NT2/D1 (cell line): Measurements from ENCODE around the gene PARD3.
"Not testable (repeated sequence)": the region's sequence is repeated elsewhere in the genome, so short reads cannot be mapped to it uniquely, and the experiment has no call there.

Source experiments
- DNase-seq: peaks from one replicate; pipeline ENCODE4 v3.0.0-alpha.2; 2011; ENCODE audit warnings: low read depth, low spot score
- H3K27me3 ChIP-seq: 2 replicates; pipeline ENCODE4 v1.6.0; 2011; ENCODE audit warnings: mild to moderate bottlenecking; ENCODE audit not compliant: insufficient read length, insufficient read depth
- H3K36me3 ChIP-seq: 2 replicates; pipeline ENCODE4 v1.6.1; 2011; ENCODE audit warnings: mild to moderate bottlenecking, low read length, mixed read lengths; ENCODE audit not compliant: insufficient read depth, insufficient read length
- H3K4me1 ChIP-seq: 2 replicates; pipeline ENCODE4 v1.5.1; 2011; ENCODE audit not compliant: insufficient read depth, insufficient read length
- H3K4me3 ChIP-seq: 2 replicates; pipeline ENCODE4 v1.5.1; 2011; ENCODE audit warnings: low read depth; ENCODE audit not compliant: insufficient read length
- H3K9ac ChIP-seq: 2 replicates; pipeline ENCODE4 v1.6.0; 2011; ENCODE audit warnings: low read depth; ENCODE audit not compliant: insufficient read length
- H3K9me3 ChIP-seq: 2 replicates; pipeline ENCODE4 v1.5.1; 2011; ENCODE audit warnings: mild to moderate bottlenecking, low read length; ENCODE audit not compliant: insufficient read depth
- SUZ12 ChIP-seq: IDR thresholded peaks from 2 replicates; pipeline ENCODE4 v1.6.1; 2011; ENCODE audit not compliant: insufficient read length, insufficient read depth; ENCODE audit errors: extremely low read depth
- YY1 ChIP-seq: IDR thresholded peaks from 2 replicates; pipeline ENCODE4 v1.6.1; 2011; ENCODE audit not compliant: insufficient read length, insufficient read depth
- ZNF274 ChIP-seq: IDR thresholded peaks from 2 replicates; pipeline ENCODE4 v1.6.1; 2011; ENCODE audit warnings: mild to moderate bottlenecking, low read depth, low read length

The PARD3 gene

GRCh38 chr10:34272316-34272715 is 542.8 kb downstream of the PARD3 start:
- Histone ChIP-seq H3K4me1 (no peaks in the 10 kb centered on the region), H3K9me3 (no peaks in the 10 kb centered on the region), H3K9ac (no peak overlapping the region), H3K27me3 (no peaks in the 10 kb centered on the region), H3K4me3 (no peak overlapping the region), H3K36me3 (no peaks in the 10 kb centered on the region)
- DNase-seq = no peak
- TF ChIP-seq SUZ12 (no peak), ZNF274 (no peak), YY1 (no peak)

- H3K36me3 ChIP-seq, H3K9ac ChIP-seq, H3K4me1 ChIP-seq, DNase-seq, H3K4me3 ChIP-seq, H3K27me3 ChIP-seq, H3K9me3 ChIP-seq: not testable (repeated sequence)
Observed at GRCh38 chr10:34268410-34268809, 546.7 kb downstream of the PARD3 start.

GRCh38 chr10:34262985-34263384 is 552.1 kb downstream of the PARD3 start:
- H3K36me3 ChIP-seq = no peaks in the 10 kb centered on the region
- H3K4me3 ChIP-seq = no peak overlapping the region
- no peak for DNase-seq
- H3K27me3 ChIP-seq = no peaks in the 10 kb centered on the region
- no peaks in the 10 kb centered on the region for H3K9me3 ChIP-seq
- no peak overlapping the region for H3K9ac ChIP-seq
- TF ChIP-seq YY1 (no peak), SUZ12 (no peak), ZNF274 (no peak)
- H3K4me1 ChIP-seq = no peaks in the 10 kb centered on the region

- no peaks in the 10 kb centered on the region for H3K4me1 ChIP-seq
Observed at GRCh38 chr10:34260904-34261303, 554.2 kb downstream of the PARD3 start.

GRCh38 chr10:34256216-34256615 is 558.9 kb downstream of the PARD3 start:
- Histone ChIP-seq H3K36me3 (no peaks in the 10 kb centered on the region), H3K4me1 (no peaks in the 10 kb centered on the region)
- TF ChIP-seq ZNF274 = no peak
- no peak for TF ChIP-seq YY1
- TF ChIP-seq SUZ12 = no peak

More at GRCh38 chr10:34260904-34261303, 554.2 kb downstream of the PARD3 start:
- no peaks in the 10 kb centered on the region for H3K27me3 ChIP-seq
- no peaks in the 10 kb centered on the region for H3K9me3 ChIP-seq
- no peak overlapping the region for H3K9ac ChIP-seq
- TF ChIP-seq ZNF274 = no peak
- TF ChIP-seq YY1 = no peak
- no peaks in the 10 kb centered on the region for H3K36me3 ChIP-seq
- DNase-seq = no peak
- no peak overlapping the region for H3K4me3 ChIP-seq

GRCh38 chr10:34255035-34255434 is 560.1 kb downstream of the PARD3 start:
- no peak overlapping the region for H3K9ac ChIP-seq
- no peak for DNase-seq
- H3K4me1 ChIP-seq = no peaks in the 10 kb centered on the region
- TF ChIP-seq ZNF274 (no peak), YY1 (no peak), SUZ12 (no peak)
- H3K9me3 ChIP-seq = no peaks in the 10 kb centered on the region
- no peaks in the 10 kb centered on the region for H3K27me3 ChIP-seq
- H3K4me3 ChIP-seq = no peak overlapping the region
- H3K36me3 ChIP-seq = no peaks in the 10 kb centered on the region

More at GRCh38 chr10:34256216-34256615, 558.9 kb downstream of the PARD3 start:
- DNase-seq = no peak
- Histone ChIP-seq H3K27me3 (no peaks in the 10 kb centered on the region), H3K4me3 (no peak overlapping the region), H3K9ac (no peak overlapping the region), H3K9me3 (no peaks in the 10 kb centered on the region)

- no peak for TF ChIP-seq YY1
- TF ChIP-seq ZNF274 = no peak
- TF ChIP-seq SUZ12 = no peak
- H3K4me1 ChIP-seq = no peaks in the 10 kb centered on the region
- DNase-seq = no peak
- no peaks in the 10 kb centered on the region for H3K9me3 ChIP-seq
- no peaks in the 10 kb centered on the region for H3K36me3 ChIP-seq
- no peak overlapping the region for H3K4me3 ChIP-seq
- H3K9ac ChIP-seq = no peak overlapping the region
- no peaks in the 10 kb centered on the region for H3K27me3 ChIP-seq
Observed at GRCh38 chr10:34254596-34254995, 560.5 kb downstream of the PARD3 start.

GRCh38 chr10:34252111-34252510 is 563.0 kb downstream of the PARD3 start:
- Histone ChIP-seq H3K4me1 (no peaks in the 10 kb centered on the region), H3K27me3 (no peaks in the 10 kb centered on the region), H3K9ac (peak overlapping the region; percentile 44), H3K9me3 (no peaks in the 10 kb centered on the region), H3K4me3 (no peak overlapping the region), H3K36me3 (no peaks in the 10 kb centered on the region)
- TF ChIP-seq SUZ12 = no peak
- no peak for TF ChIP-seq ZNF274
- no peak for TF ChIP-seq YY1
- no peak for DNase-seq
